Measurements from ENCODE around the gene DVL2.
A peak's percentile ranks its signal among the peaks of the same experiment; 100 is the strongest.

DNA sequence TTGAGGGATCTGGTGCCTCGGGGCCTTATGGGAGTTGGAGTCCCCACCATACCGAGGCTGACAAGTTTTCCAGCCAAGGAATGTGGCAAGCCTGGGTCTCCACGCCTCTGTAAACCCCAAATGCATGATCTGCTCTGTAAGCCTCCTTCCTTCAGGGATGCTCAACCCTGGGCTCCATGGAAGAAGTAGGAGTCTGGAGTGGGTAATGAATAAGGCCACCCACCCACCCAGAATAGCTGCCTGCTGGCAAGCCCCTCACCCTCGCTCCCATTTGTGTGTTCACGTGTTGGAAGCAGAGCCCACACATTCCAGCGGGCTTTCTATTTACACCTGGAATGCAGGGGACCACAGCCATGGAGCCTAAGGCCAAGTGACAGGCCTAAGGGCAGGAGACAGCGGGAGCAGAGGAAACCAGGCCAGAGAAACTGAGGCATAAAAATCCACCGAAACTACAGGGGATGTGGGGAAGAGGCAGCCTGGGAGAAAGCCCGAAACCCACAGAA is 19.1 kb downstream of the DVL2 start:
- TF ChIP-seq, protein P1, sequence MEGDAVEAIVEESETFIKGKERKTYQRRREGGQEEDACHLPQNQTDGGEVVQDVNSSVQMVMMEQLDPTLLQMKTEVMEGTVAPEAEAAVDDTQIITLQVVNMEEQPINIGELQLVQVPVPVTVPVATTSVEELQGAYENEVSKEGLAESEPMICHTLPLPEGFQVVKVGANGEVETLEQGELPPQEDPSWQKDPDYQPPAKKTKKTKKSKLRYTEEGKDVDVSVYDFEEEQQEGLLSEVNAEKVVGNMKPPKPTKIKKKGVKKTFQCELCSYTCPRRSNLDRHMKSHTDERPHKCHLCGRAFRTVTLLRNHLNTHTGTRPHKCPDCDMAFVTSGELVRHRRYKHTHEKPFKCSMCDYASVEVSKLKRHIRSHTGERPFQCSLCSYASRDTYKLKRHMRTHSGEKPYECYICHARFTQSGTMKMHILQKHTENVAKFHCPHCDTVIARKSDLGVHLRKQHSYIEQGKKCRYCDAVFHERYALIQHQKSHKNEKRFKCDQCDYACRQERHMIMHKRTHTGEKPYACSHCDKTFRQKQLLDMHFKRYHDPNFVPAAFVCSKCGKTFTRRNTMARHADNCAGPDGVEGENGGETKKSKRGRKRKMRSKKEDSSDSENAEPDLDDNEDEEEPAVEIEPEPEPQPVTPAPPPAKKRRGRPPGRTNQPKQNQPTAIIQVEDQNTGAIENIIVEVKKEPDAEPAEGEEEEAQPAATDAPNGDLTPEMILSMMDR (IDR thresholded peaks at IDR 0.05): no peak
- TF ChIP-seq POLR2A (IDR thresholded peaks at IDR 0.05): no peak
- TF ChIP-seq POLR2AphosphoS5 (IDR thresholded peaks at IDR 0.05): peak; percentile 87

All from prostate gland (tissue), 2 donors.